Heart left ventricle (tissue), 13 donors: ENCODE data around the gene WDR87.

Experiments
- POLR2A ChIP-seq, 2 donors: fragments of 450-650 bp; IDR thresholded peaks; one replicate each; pipeline ENCODE4 v1.6.1; 2017; ENCODE audit warnings: antibody characterized with exemption in 2 of 2, mild to moderate bottlenecking in 2 of 2, moderate library complexity in 2 of 2
- TF ChIP-seq, protein P1 (sequence below), 12 donors: fragments of 200-600 bp; sonication (generic) in 4 of 12; IDR thresholded peaks; one replicate each; pipeline versions ENCODE4 v1.5.0 to v1.8.0; 2018 to 2022; ENCODE audit warnings: antibody characterized with exemption in 12 of 12, mild to moderate bottlenecking in 5 of 12
- donor health status: ischemic (EF 13 %, LVEDD 7.1; RV severe dilation, severe dysfunction).
- donor health status: DM: no; HTN: yes; CAD: no.
- donor health status: DM: no; HTN: no; CAD: no.
- donor health status: ischemic (EF 25% LVEDD 6.9; RV normal size, moderate dysfunction).
- donor health status: ischemic (EF 25% LVEDD 5.7; RV mildly dilated, moderate dysfunction).
- donor health status: ischemic (EF 35%, LVEDD 5.7; RV mildly dilated, moderate dysfunction).
- donor health status: nonischemic (EF 11% LVEDD 7.7; RV severe dilation, severe dysfunction).
- donor health status: DM: yes; HTN: yes; CAD: no.
- donor health status: PGD.
- donor health status: ischemic (EF 29% LVEDD 5.4; RV normal size, mild dysfunction).
- donor health status: nonischemic (EF 23%, LVEDD 6.1; RV moderate dilation, normal function).

DNA sequence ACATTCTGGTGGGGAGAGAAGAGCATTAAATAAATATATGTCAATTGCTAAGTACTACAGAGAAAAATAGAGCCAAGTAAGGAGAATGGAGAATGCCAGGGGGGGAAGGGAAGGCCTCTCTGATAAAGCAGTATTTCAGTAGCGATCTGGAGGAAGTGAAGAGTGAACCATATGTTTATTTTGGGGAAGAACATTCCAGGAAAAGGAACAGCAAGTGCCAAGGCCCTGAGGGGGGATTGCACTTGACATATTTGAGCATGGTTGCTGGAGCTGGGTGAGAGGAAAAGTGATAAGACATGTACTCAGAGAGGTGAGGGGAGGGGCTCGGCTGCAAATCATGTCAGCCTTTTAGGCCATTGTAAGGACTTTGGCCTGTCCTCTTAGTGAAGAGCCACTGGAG lies 30.4 kb downstream of the WDR87 start:
- TF ChIP-seq, protein P1, sequence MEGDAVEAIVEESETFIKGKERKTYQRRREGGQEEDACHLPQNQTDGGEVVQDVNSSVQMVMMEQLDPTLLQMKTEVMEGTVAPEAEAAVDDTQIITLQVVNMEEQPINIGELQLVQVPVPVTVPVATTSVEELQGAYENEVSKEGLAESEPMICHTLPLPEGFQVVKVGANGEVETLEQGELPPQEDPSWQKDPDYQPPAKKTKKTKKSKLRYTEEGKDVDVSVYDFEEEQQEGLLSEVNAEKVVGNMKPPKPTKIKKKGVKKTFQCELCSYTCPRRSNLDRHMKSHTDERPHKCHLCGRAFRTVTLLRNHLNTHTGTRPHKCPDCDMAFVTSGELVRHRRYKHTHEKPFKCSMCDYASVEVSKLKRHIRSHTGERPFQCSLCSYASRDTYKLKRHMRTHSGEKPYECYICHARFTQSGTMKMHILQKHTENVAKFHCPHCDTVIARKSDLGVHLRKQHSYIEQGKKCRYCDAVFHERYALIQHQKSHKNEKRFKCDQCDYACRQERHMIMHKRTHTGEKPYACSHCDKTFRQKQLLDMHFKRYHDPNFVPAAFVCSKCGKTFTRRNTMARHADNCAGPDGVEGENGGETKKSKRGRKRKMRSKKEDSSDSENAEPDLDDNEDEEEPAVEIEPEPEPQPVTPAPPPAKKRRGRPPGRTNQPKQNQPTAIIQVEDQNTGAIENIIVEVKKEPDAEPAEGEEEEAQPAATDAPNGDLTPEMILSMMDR (IDR thresholded peaks at IDR 0.05), result no peak
- TF ChIP-seq POLR2A (IDR thresholded peaks at IDR 0.05), result no peak
